ENCODE data around the gene GP5.

Gene GP5, protein sequence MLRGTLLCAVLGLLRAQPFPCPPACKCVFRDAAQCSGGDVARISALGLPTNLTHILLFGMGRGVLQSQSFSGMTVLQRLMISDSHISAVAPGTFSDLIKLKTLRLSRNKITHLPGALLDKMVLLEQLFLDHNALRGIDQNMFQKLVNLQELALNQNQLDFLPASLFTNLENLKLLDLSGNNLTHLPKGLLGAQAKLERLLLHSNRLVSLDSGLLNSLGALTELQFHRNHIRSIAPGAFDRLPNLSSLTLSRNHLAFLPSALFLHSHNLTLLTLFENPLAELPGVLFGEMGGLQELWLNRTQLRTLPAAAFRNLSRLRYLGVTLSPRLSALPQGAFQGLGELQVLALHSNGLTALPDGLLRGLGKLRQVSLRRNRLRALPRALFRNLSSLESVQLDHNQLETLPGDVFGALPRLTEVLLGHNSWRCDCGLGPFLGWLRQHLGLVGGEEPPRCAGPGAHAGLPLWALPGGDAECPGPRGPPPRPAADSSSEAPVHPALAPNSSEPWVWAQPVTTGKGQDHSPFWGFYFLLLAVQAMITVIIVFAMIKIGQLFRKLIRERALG

DNA sequence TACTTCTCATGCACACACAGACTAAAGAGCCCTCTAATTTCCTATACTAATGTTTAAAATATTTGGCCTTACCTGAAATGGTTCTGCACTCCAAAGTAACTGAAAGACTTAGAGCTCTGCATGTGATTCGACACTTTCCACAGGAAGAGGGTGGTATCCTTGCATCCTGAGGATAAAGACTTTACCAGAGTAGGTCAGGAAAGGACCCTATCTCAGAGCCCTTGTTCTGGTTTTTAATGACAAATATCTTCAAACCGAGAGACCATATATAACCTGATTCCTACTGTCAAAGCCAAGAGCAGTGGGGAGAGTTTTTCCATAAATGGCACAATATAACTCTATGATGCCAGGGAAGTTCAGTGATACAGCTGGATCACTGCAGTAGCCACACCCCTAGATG, at the start of gene GP5:
Gene GP5 (minus strand): TSS at position 101 of the 400 bp plus-strand sequence. CDS start 984 bp downstream, outside the sequence.
- no peak for DNase-seq (ENCODE audit: low spot score)

DNA sequence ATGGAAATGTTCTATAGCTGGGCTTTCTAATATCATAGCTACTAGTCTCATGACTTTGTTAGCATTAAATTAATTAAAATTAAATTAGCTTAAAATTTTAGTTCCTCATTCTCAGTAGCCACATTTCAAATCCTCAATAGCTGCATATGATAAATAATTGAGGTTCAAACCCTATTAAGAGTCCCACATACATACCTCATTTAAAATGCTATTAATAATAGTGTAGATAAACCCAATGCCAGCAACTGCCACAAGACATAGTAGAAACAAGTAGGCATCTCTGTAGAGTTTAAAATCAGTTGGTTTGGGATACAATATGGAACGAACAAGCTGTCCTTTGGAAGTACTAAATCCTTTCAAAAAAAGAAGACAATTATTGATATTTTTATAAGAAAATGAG, 48.6 kb upstream of the GP5 start:
- no peak for DNase-seq (ENCODE audit: low spot score)

DNA sequence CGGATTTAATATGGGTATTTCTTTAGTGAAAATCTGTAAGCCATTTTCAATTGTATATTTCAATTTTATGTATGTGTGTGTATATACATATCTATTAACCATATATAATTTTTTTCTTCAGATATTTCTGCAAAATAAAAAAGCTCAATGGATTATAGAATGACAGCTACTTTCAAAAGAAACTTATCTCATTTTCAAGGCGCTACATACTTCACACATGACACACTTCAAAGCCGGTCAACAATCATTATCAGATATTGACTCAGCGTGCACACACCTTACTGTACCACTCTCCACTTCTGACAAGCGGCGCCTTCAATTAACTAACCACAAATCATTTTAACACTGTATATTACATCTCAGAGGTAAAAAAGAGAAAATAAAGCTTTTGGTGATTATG, 48.1 kb upstream of the GP5 start:
- DNase-seq (ENCODE audit: low spot score) = no peak

DNA sequence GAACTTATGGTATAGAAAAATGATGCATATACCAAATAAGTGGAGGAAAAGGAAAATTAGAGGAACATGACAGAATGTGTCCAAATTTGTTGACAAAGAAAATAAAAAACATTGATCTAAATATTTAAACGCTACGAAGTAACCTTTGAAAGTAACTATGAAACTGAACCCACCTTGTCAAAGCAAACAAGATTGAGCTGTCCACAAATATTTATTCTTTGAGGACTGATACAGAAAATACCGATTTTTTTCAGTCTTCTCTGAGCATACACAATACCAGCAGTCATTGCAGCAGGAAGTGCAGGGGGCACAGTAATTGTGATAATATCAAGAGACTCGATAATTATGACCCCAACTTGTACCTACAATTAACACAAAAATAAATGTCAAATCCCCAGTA, 47.7 kb upstream of the GP5 start:
- DNase-seq (ENCODE audit: low spot score) = no peak

DNA sequence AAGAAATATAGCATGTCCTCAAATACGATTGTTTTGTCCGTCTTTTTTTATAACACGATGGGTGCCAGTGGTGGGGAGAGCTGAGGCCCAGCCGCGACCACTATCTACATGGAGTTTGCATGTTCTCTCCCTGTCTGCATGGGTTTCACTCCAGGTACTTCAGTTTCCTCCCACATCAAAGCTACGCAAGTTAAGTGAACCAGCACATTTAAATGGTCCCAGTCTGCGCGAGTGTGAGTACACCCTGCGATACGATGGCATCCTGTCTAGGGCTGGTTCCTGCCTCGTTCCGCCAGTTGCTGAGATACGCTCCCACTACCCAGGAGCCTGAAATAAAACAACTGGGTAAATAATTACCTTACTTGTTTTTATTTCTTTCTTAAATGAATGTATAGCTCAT, 47.1 kb upstream of the GP5 start:
- no peak for DNase-seq (ENCODE audit: low spot score)

DNA sequence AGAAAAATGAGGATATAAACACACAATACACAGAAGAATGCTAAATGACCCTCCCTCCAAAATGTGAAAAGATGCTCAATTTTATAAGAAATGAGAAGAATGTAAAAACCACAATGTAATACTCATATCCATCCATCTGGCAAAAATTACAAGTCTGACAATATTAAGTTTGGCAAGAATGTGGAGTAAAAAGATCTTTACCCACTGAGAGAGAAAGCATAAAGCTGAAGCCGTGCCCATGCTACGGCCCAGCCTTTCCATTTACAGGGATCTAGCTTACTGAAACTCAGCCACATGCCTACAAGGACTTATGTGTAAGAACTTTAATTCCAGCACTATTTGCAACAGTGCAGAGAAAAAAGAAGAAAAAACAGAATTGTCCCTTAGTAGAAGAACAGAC, 44.8 kb upstream of the GP5 start:
- no peak for DNase-seq (ENCODE audit: low spot score)

DNA sequence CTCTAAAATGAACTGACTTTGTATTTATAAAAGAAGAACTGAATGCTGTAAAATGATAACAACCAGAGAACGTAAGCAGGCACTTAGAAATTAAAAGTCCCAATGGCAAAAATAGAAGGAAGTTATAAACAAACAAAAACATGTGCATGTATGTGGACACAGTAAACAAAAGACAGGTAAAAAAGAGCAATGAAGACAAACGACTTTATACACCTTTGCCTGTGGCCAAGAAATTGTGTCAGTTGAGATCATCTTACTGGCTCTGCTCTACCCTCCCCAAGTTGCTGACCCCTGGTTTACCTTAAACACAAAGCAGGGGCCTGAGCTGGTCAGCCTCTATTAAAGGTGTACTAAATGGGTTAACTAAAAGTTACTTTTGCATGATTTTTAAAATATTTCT, 41.7 kb upstream of the GP5 start:
- no peak for DNase-seq (ENCODE audit: low spot score)

DNA sequence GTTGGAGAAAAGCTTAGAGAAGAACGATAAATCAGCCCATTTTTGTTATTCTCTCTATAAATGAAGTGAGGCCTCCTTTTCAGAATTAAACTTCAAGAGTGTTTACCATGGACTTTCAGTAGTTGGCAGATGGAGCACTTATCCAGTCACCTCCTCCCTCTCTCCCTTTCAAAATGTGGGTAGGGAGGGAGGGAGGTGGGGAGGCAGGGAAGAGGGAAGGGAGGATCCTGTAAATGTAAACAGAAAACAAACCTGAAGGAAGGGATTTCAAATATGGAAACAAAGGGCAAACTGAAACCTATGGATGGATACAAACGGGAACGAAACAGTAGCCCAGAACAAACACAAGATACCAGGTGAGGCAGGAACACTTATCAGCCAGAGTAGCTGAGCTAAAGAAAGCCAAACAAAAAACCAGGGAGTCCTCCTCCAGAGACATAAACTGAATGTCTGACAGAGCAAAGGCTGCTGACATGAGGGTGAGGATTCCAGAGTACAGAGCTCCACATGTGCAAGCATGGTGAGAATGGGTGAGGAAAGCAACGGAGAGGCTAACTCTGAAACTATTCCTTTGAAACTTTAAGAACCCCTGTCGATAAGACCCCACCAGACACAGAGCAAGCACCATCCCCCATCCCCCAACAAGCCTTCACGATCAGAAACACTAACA, 41.0 kb upstream of the GP5 start:
- no peak for DNase-seq (ENCODE audit: low spot score)

DNA sequence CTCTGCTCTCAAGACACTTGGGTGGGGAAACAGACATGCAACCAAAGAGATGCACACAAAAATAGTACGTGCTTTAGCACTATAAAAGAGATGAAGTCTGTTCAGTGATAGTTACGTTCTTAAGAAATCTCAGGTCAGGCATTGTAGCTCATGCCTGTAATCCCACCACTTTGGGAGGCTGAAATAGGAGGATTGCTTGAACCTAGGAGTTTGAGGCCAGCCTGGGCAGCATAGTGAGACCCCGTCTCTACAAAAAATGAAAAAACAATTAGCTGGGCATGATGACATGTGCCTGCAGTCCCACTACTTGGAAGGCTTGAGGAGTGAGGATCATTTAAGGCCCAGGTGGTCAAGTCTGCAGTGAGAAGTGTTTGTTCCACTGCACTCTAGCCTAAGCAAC, 35.4 kb upstream of the GP5 start:
- DNase-seq (ENCODE audit: low spot score) = no peak

DNA sequence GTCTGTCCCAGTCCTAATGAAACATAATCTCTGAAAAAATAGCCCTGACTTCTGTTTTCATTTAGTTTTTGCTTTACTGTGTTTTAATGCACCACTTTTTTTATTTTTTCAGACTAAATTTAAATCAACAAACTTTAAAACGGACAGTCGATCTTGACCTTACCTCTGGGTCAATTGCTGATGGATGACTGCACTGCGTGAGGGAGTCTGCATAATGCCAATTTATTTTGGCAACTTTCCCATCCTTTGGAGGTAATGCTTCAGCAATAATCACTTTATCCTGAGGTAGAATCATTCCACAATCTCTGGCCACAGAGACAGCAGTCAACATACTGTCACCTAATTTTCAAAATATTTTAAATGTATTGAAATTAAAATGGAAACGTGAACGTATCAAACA, 32.5 kb upstream of the GP5 start:
- DNase-seq (ENCODE audit: low spot score) = no peak

DNA sequence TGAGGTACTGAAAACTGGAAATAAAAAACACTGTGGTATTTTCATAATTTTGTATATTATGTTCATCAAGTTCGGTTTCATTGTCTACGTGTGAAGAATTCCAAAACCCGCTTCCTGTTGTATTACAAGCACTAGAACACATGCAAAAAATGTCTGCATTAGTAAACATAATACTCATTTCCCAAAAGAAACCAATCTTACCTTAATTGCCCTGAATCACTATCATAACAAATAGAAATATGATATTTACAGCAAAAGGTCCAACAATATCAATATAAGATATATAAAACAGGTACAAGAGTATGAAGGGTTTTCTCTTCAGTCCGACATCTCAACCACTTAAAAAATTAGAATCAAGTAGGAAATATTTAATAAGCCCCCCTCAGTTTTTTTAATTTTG, 26.3 kb upstream of the GP5 start:
- no peak for DNase-seq (ENCODE audit: low spot score)

DNA sequence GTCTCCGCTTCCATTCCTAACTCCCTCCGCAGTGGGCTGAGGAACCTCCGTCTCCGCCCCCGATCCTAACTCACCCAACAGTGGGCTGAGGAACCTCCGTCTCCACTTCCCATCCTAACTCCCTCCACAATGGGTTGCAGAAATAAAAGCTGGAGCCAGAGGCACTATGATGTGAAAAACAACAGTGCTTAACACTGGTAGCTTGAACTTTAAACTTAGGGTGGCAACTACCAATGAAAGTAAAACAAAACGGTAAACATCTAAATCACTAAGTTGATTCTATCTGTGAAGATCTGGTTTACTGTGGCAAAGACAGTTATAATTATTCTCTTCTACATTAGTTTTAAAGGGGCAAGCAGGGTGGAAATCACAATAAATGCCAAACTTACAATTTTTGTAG, 25.9 kb upstream of the GP5 start:
- DNase-seq (ENCODE audit: low spot score) = no peak

DNA sequence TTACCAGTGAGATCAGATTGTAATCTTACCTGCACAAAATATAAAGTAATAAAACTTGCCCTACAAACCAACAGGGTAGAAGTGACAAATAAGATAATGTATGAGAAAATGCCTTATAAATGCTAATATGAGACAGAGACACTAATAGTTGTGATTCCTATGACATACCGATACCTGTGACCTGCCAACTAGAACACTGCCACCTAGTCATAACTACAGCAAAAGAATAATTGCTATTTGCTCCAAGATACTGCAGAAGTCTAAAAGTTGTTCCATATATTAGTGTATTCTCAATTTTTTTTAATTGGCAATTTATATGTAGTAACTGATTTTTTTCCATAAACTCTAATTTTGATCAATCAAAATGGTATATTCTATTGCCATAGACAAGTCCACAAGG, 25.3 kb upstream of the GP5 start:
- DNase-seq (ENCODE audit: low spot score) = no peak

DNA sequence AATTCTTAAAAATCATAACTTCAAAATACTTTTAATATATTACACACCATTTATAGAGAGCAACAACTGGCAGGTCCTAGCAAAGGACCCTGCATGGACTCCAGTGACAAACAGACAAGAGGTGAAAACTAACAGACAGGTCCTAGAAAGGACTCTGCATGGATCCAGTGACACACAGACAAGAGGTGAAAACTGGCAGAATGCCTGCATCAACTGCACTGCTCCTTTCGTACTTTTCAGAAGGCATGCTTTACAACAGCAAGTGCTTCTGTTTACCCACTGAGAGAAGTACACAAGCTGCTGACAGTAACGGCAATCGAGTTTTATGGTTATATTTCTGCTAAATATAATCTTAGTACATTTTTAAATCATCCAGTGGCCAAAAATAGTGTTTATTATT, 24.3 kb upstream of the GP5 start:
- no peak for DNase-seq (ENCODE audit: low spot score)

DNA sequence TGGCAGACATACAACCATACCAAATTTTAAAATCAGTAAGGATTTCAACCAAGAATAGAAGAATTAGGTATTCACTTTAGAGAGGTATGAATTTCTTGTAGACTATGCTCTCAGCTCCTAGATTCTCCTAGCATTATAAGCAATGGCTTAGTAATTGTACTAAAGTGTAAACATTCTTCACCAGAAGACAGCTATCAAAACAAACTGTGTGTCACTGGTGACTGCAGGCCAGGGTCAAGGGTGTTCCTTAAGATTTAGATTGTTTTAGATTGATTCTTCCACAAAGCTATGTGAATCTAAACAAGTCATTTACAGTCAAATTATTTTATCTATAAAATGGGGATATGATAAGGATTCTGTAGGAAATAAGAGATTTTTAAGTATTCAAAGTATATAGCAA, 23.1 kb upstream of the GP5 start:
- DNase-seq (ENCODE audit: low spot score) = no peak

DNA sequence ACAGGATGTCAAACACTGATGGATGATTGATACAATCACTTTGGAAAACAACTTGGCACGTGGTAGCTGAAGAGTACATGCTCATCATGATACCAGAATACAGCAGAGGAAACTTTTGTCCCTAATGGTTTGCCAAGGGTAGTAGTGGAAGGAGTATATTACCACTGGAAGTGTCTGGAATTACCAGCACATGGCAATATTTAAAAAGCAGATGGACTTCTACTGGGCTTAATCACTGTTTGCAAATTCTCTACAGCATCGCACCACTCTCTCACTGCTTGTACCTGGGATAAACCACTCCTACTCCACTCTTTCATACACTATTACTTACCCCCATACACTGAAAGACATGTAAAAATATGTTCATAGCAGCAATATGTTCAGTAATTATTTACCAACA, 19.6 kb upstream of the GP5 start:
- no peak for DNase-seq (ENCODE audit: low spot score)

DNA sequence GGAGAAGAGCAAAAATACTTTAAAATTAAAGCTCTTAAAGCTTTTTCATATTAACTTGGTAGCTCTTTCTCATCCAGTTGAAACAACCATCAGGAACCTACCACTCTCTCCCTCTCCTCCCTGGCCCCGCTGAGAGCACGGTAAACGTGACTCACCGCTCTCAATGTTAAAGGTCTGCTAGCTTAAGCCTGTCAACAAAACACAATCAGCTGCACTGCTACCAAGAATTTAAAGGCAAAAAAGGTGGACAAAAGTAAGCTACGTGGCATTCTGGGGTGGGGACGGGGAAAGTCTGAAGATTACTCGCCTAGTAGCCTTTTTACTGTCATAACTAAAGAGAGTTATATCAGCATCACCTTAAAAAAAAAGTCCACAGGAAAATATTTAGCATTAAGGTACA, 8.4 kb upstream of the GP5 start:
- no peak for DNase-seq (ENCODE audit: low spot score)

DNA sequence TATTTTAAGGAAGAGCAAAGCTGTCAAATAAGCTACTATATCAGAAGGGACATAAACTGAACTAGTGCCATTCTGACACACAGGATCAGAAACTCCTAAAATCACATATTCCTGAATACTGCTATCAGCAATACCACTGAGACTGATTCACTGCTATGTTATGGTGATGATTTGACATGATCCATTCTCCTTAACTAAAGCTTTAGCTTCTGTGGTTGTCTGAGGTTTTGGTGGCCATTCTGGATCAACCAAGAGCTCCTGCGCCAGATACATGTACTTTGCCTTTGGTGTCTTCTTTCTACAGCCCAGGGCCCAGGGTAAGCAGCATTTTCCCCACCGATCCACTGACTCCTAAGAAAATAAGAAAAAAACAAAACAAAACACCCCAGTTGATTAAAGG, 6.7 kb upstream of the GP5 start:
- no peak for DNase-seq (ENCODE audit: low spot score)

DNA sequence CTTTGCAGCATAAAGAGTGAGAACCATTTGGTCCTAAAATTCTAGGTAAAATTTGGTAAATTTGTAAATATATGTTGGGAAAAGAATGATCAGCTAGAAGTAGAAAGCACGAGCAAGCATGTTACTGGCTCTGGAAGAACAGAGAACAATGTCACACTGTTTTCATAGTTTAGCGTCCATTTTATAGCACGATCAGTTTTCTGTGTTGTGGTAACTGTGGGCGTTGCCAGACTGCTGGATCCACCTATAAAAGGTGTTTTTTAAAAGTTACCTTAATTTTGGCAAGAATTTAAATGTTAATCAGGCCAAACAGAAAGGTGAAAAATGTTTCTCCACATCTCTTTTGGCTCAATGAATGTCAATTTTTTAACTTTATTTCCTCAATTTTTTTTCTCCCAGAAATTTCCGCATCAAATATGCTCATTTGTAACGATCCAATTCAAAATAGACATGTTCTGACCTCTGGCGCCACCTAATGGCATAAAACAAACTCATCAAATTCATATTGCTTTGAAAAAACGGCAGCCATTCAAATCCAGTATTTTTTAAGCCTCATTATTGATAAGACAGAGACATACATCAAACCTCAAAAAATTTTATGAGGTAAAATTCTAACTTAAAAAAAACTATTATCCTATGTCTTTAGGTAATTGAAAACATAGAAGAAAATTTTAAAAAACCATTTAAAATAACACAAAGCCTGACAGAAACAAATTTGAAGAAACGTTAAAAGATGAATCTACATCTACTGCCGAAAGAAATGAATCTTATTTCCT, 5.5 kb upstream of the GP5 start:
- peak; percentile 55 for DNase-seq (ENCODE audit: low spot score)

DNA sequence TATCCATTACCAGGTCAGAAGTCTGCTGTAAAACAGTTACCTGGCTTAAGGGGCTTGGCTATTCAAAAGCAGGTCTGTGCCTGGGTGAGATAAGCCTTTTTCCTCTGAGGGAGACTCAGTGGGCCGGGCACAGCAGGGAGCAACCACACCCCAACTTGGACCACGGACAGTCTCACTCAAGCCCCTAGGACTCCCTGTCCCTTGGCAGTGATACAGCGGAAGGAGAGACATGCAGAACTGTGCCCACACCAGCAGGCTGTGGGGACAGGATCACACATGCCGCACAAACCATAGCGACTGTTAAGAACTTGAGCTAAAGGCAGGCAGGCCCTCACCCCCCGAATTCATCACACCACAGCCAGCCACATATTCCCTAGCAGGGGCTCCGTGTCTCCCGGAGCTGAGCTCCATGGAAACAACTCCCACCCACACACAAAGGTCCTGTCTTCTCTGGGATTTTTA, 2.8 kb upstream of the GP5 start:
- DNase-seq (ENCODE audit: low spot score) = no peak

DNA sequence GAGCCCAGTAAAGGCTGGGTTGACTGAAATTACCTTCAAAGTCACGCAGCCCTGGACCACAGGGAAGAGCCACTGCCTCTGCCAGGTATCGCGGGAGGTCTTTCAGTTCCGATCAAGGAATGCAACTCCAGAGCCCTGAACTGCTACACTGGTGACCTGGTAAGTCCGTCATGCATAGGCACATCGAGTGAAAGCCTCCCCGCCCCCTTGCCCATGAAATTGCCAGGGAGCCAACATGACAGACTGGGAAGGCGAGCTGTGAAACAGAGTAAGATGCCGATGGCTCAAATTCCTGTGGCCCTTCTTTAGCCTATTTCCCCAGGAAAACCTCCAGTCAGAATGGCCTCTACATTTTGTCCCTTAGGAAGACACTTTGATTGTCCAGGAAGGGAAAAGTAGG, 2.3 kb upstream of the GP5 start:
- no peak for DNase-seq (ENCODE audit: low spot score)

DNA sequence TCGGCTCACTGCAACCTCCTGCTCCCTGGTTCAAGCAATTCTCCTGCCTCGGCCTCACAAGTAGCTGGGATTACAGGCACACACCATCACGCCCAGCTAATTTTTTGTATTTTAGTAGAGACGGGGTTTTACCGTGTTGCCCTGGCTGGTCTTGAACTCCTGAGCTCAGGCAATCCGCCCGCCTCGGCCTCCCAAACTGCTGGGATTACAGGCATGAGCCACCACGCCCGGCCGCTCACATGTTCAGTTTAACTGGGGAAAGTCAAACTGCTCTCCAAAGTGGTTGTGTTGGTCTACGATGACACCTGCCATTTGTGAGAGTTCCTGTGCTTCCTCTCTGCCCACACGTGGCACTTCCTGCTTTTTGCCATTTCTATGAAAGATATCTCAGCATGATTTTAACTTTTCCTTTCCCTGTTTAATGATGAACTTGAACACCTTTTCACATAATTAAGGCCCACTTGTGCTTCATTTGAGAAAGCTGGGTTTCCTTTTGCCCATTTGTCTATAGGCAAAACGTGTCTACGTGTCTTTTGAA, 877 bp upstream of the GP5 start:
- no peak for DNase-seq (ENCODE audit: low spot score)
